SU-DHL-6 (cell line): ENCODE results near the gene TP53TG5.

Source experiments
- H2AFZ ChIP-seq: fragments of 200-600 bp; sonication (generic); 2 replicates; pipeline ENCODE4 v1.6.1; 2014; ENCODE audit warnings: low read depth, mild to moderate bottlenecking, moderate library complexity, mixed read lengths, antibody characterized with exemption, low read length; ENCODE audit not compliant: severe bottlenecking
- H3F3A ChIP-seq: fragments of 200-600 bp; shearing (Covaris generic); 2 replicates; pipeline ENCODE4 v1.6.0; 2016; ENCODE audit warnings: antibody characterized with exemption, mild to moderate bottlenecking; ENCODE audit not compliant: insufficient read depth
- H3K27ac ChIP-seq: fragments of 200-600 bp; sonication (generic); 2 replicates; pipeline ENCODE4 v1.5.1; 2016; ENCODE audit warnings: low read depth, mild to moderate bottlenecking, low read length, moderate library complexity, mixed read lengths
- H3K27me3 ChIP-seq: fragments of 200-600 bp; sonication (generic), shearing (Covaris generic); 2 replicates; pipeline ENCODE4 v1.6.0; 2014; ENCODE audit warnings: mild to moderate bottlenecking, low read length
- H3K36me3 ChIP-seq: fragments of 200-600 bp; sonication (generic); 2 replicates; pipeline ENCODE4 v1.6.1; 2014; ENCODE audit warnings: mild to moderate bottlenecking, low read length, mixed read lengths
- H3K4me2 ChIP-seq: fragments of 300-600, 200-600 bp; shearing (Covaris generic), sonication (generic); 2 replicates; pipeline ENCODE4 v1.6.0; 2014; ENCODE audit warnings: low read length, low read depth, mild to moderate bottlenecking; ENCODE audit not compliant: poor library complexity, severe bottlenecking
- H3K4me3 ChIP-seq: fragments of 200-600 bp; sonication (generic); 2 replicates; pipeline ENCODE4 v1.5.1; 2014; ENCODE audit warnings: antibody characterized with exemption, low read length, mild to moderate bottlenecking, mixed read lengths; ENCODE audit not compliant: insufficient read depth, poor library complexity, severe bottlenecking
- H3K79me2 ChIP-seq: fragments of 200-600 bp; sonication (generic); 2 replicates; pipeline ENCODE4 v1.6.1; 2014; ENCODE audit warnings: mild to moderate bottlenecking, low read length, moderate library complexity; ENCODE audit not compliant: insufficient read depth
- H3K9ac ChIP-seq: fragments of 200-600 bp; sonication (generic); 2 replicates; pipeline ENCODE4 v1.7.0; 2014; ENCODE audit warnings: mild to moderate bottlenecking, low read length
- H3K9me2 ChIP-seq: fragments of 200-600 bp; sonication (generic); replicated peaks from 2 replicates; pipeline ENCODE4 v1.6.1; 2014; ENCODE audit warnings: low read length; ENCODE audit not compliant: insufficient read depth
- H3K9me3 ChIP-seq: fragments of 200-600 bp; sonication (generic); 2 replicates; pipeline ENCODE4 v1.6.1; 2014; ENCODE audit warnings: low read length, mixed read lengths; ENCODE audit not compliant: insufficient read depth
- H4K20me1 ChIP-seq: fragments of 200-600 bp; sonication (generic); 2 replicates; pipeline ENCODE4 v1.6.1; 2014; ENCODE audit warnings: low read depth, mild to moderate bottlenecking, antibody characterized with exemption, low read length, moderate library complexity, mixed read lengths
- CTCF ChIP-seq: fragments of 200-600 bp; sonication (generic); IDR thresholded peaks from one replicate; pipeline ENCODE4 v1.5.1; 2017; ENCODE audit warnings: antibody characterized with exemption, mild to moderate bottlenecking, low read length, moderate library complexity; ENCODE audit not compliant: insufficient read depth, poor library complexity, severe bottlenecking
- EZH2phosphoT487 ChIP-seq: fragments of 200-600 bp; sonication (generic), shearing (Covaris generic); conservative IDR thresholded peaks from 2 replicates; pipeline ENCODE4 v1.6.1; 2018; ENCODE audit warnings: mild to moderate bottlenecking, antibody characterized with exemption, low read length, moderate library complexity, mixed read lengths

Gene TP53TG5

GRCh38 chr20:45413479-45413878 is 35.4 kb upstream of the TP53TG5 start:
- no peak overlapping the region for H3K9ac ChIP-seq
- H3K36me3 ChIP-seq = no peaks in the 10 kb centered on the region
- no peak overlapping the region for H3K4me2 ChIP-seq
- no peak overlapping the region for H3K4me3 ChIP-seq
- TF ChIP-seq EZH2phosphoT487 = no peak
- no peak for TF ChIP-seq CTCF
- no peaks in the 10 kb centered on the region for H3K27me3 ChIP-seq
- peaks cover 25% of the 10 kb centered on the region for H3K79me2 ChIP-seq
- H3K27ac ChIP-seq = no peak overlapping the region
- H3K9me2 ChIP-seq = no peaks in the 10 kb centered on the region
- no peaks in the 10 kb centered on the region for H3K9me3 ChIP-seq
- no peak overlapping the region for H2AFZ ChIP-seq
- H3F3A ChIP-seq = peaks cover 6% of the 10 kb centered on the region; the same call in 1 of the 2 replicates
- H4K20me1 ChIP-seq = no peaks in the 10 kb centered on the region; the same call in 1 of the 2 replicates

GRCh38 chr20:45412653-45413052 is 34.5 kb upstream of the TP53TG5 start:
- H3K36me3 ChIP-seq = no peaks in the 10 kb centered on the region
- no peaks in the 10 kb centered on the region for H3K9me2 ChIP-seq
- no peak overlapping the region for H3K4me2 ChIP-seq
- H3F3A ChIP-seq = peaks cover 6% of the 10 kb centered on the region; the same call in 1 of the 2 replicates
- no peaks in the 10 kb centered on the region for H3K9me3 ChIP-seq
- no peak overlapping the region for H3K9ac ChIP-seq
- no peak overlapping the region for H3K27ac ChIP-seq
- no peaks in the 10 kb centered on the region for H4K20me1 ChIP-seq
- no peak overlapping the region for H3K4me3 ChIP-seq
- H2AFZ ChIP-seq = no peak overlapping the region
- no peak for TF ChIP-seq EZH2phosphoT487
- no peak for TF ChIP-seq CTCF
- no peaks in the 10 kb centered on the region for H3K27me3 ChIP-seq
- H3K79me2 ChIP-seq = peaks cover 17% of the 10 kb centered on the region

GRCh38 chr20:45410887-45411286 is 32.8 kb upstream of the TP53TG5 start:
- Histone ChIP-seq H3K4me2 (no peak overlapping the region), H3K36me3 (no peaks in the 10 kb centered on the region), H3K9me3 (no peaks in the 10 kb centered on the region), H3K27ac (no peak overlapping the region), H2AFZ (no peak overlapping the region), H4K20me1 (no peaks in the 10 kb centered on the region), H3K9ac (no peak overlapping the region), H3K4me3 (no peak overlapping the region), H3K79me2 (no peaks in the 10 kb centered on the region; the same call in 1 of the 2 replicates), H3F3A (peaks cover 6% of the 10 kb centered on the region; the same call in 1 of the 2 replicates), H3K9me2 (no peaks in the 10 kb centered on the region), H3K27me3 (no peaks in the 10 kb centered on the region)
- TF ChIP-seq CTCF = no peak
- TF ChIP-seq EZH2phosphoT487 = no peak
